Activated CD4-positive, CD25-positive, alpha-beta regulatory T cell (primary cell): ENCODE data around the gene C1GALT1C1.

Source experiments
- DNase-seq, 4 experiments: peaks; one replicate each; lab custom pipeline; 2025; lab: John Stamatoyannopoulos, UW

C1GALT1C1 gene

GRCh38 chrX:120585702-120586101 is 44.2 kb downstream of the C1GALT1C1 start:
- no peak for DNase-seq
